ENCODE data around the gene EHBP1. TPM values are rescaled to one million over a fixed set of nuclear protein-coding genes. Genes with fewer than 3 reads are reported as not detected.

Gene EHBP1
- polyA plus RNA-seq, 3 donors, result 4.2 to 6.1 (median 6.0) TPM

DNA sequence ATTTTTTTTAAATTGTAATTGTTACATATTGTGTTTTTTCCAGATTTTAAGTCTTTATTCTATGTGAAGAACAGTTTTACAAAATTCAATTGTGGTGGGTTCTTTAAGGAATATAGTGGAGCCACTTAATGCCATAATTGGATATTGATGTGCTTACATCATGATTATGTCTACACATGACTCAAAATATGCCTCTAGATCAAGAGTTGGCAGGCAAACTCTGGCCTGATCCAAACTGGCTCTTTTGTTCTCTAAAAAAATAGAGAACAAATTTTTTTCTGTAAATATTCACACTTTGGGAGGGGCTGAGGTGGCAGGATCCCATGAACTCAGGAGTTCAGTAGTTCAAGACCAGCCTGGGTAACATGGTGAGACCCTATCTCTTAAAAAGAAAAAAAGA lies 8.3 kb downstream of the EHBP1 start:
- Mint-ChIP-seq H3K36me3 (peaks cover 16 to 21% of the 10 kb centered on the region in 2 donors), H3K4me3 (no peak overlapping the region), H3K4me1 (peaks cover 4% of the 10 kb centered on the region), H3K27me3 (ENCODE audit: low read depth in 3 of 3) (no peaks in the 10 kb centered on the region), H3K9me3 (peaks cover 0 to 2% (median 0%) of the 10 kb centered on the region in 7 donors), H3K27ac (no peak overlapping the region)
- Histone ChIP-seq H3K4me3 (replicated peaks in 1 of 3; ENCODE audit: low read depth in 2 of 3, low read length in 3 of 3) (no peak overlapping the region), H3K9me3 (replicated peaks in 1 of 2; ENCODE audit: control insufficient read depth in 1 of 2, insufficient read depth in 1 of 2, low read length in 2 of 2) (no peaks in the 10 kb centered on the region), H3K79me2 (ENCODE audit: insufficient read depth, low read length) (no peaks in the 10 kb centered on the region), H3K4me2 (replicated peaks; ENCODE audit: extremely low read depth, low read length, poor library complexity, severe bottlenecking) (no peak overlapping the region), H3K27me3 (ENCODE audit: control insufficient read depth in 2 of 2, insufficient read depth in 2 of 2, low read length in 2 of 2) (no peaks in the 10 kb centered on the region), H3K9ac (ENCODE audit: insufficient read depth, low read length, poor library complexity, severe bottlenecking) (no peak overlapping the region), H3K27ac (ENCODE audit: low read depth in 1 of 2, low read length in 2 of 2) (no peak overlapping the region), H3K4me1 (ENCODE audit: control insufficient read depth in 1 of 2, insufficient read depth in 2 of 2, low read length in 2 of 2) (no peaks in the 10 kb centered on the region), H2AFZ (ENCODE audit: insufficient read depth, low read depth, low read length, poor library complexity, severe bottlenecking) (no peak overlapping the region), H3K36me3 (replicated peaks in 1 of 2; ENCODE audit: control insufficient read depth in 1 of 2, insufficient read depth in 2 of 2, low read length in 2 of 2) (peaks cover 4 to 7% of the 10 kb centered on the region in 2 donors), H4K20me1 (ENCODE audit: insufficient read depth, low read length) (no peaks in the 10 kb centered on the region)
- intact Hi-C loops (cut with micrococcal nuclease), result no loop called here
- DNase-seq, result no peak
- TF ChIP-seq, protein P1, sequence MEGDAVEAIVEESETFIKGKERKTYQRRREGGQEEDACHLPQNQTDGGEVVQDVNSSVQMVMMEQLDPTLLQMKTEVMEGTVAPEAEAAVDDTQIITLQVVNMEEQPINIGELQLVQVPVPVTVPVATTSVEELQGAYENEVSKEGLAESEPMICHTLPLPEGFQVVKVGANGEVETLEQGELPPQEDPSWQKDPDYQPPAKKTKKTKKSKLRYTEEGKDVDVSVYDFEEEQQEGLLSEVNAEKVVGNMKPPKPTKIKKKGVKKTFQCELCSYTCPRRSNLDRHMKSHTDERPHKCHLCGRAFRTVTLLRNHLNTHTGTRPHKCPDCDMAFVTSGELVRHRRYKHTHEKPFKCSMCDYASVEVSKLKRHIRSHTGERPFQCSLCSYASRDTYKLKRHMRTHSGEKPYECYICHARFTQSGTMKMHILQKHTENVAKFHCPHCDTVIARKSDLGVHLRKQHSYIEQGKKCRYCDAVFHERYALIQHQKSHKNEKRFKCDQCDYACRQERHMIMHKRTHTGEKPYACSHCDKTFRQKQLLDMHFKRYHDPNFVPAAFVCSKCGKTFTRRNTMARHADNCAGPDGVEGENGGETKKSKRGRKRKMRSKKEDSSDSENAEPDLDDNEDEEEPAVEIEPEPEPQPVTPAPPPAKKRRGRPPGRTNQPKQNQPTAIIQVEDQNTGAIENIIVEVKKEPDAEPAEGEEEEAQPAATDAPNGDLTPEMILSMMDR (IDR thresholded peaks at IDR 0.05), result no peak

DNA sequence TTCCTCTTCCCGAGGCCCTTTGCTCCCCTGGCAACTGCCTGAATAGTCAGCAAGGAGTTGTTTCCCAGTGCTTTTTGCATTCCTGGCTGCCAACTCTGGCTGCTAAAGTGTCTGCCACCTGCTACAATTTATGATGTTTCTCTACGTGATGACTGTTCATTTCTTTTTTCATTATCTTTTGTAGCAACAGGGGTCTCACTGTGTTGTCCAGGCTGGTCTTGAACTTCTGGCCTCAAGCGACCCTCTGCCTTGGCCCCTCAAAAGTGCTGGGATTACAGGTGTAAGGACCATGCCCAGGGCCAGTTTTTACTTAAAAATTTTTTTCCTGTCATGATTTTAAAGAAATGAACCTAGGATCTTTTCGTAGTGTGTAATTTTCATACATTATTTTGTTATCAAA lies 11.3 kb downstream of the EHBP1 start:
- Histone ChIP-seq H3K27ac (ENCODE audit: low read depth in 1 of 2, low read length in 2 of 2) (no peak overlapping the region), H3K79me2 (ENCODE audit: insufficient read depth, low read length) (no peaks in the 10 kb centered on the region), H3K4me1 (ENCODE audit: control insufficient read depth in 1 of 2, insufficient read depth in 2 of 2, low read length in 2 of 2) (no peaks in the 10 kb centered on the region), H3K36me3 (replicated peaks in 1 of 2; ENCODE audit: control insufficient read depth in 1 of 2, insufficient read depth in 2 of 2, low read length in 2 of 2) (no peaks in the 10 kb centered on the region), H3K4me2 (replicated peaks; ENCODE audit: extremely low read depth, low read length, poor library complexity, severe bottlenecking) (no peak overlapping the region), H3K9me3 (replicated peaks in 1 of 2; ENCODE audit: control insufficient read depth in 1 of 2, insufficient read depth in 1 of 2, low read length in 2 of 2) (no peaks in the 10 kb centered on the region), H3K9ac (ENCODE audit: insufficient read depth, low read length, poor library complexity, severe bottlenecking) (no peak overlapping the region), H3K4me3 (replicated peaks in 1 of 3; ENCODE audit: low read depth in 2 of 3, low read length in 3 of 3) (no peak overlapping the region), H3K27me3 (ENCODE audit: control insufficient read depth in 2 of 2, insufficient read depth in 2 of 2, low read length in 2 of 2) (no peaks in the 10 kb centered on the region), H4K20me1 (ENCODE audit: insufficient read depth, low read length) (no peaks in the 10 kb centered on the region), H2AFZ (ENCODE audit: insufficient read depth, low read depth, low read length, poor library complexity, severe bottlenecking) (no peak overlapping the region)
- 89% methylated on average over 2 of the region's 4 CpGs for WGBS (ENCODE audit: insufficient coverage)
- peaks cover 0 to 3% (median 0%) of the 10 kb centered on the region in 7 donors for H3K9me3 Mint-ChIP-seq
- DNase-seq, result no peak
- H3K27ac Mint-ChIP-seq, result no peak overlapping the region
- no peaks in the 10 kb centered on the region for H3K4me1 Mint-ChIP-seq
- H3K27me3 Mint-ChIP-seq (ENCODE audit: low read depth in 3 of 3), result no peaks in the 10 kb centered on the region
- intact Hi-C loops (cut with micrococcal nuclease), result no loop called here
- no peak overlapping the region for H3K4me3 Mint-ChIP-seq
- TF ChIP-seq, protein P1 (IDR thresholded peaks at IDR 0.05), result no peak
- H3K36me3 Mint-ChIP-seq, result peaks cover 18 to 31% of the 10 kb centered on the region in 2 donors

Data from CD14-positive monocyte (primary cell).